GM19468 (cell line): ENCODE results near the gene POLDIP2.

ENCODE experiments used
- ATAC-seq: cut with Tn5 transposase; IDR thresholded peaks from one replicate; pipeline ENCODE4 v1.9.1; 2021; ENCODE audit warnings: mild to moderate bottlenecking, moderate library complexity, moderate number of reproducible peaks; ENCODE audit not compliant: unreplicated experiment; ENCODE audit errors: extremely low read depth

POLDIP2 gene

GRCh38 chr17:28368306-28368831, 11.0 kb upstream of the POLDIP2 start:
- no peak for ATAC-seq

GRCh38 chr17:28367641-28368305, 10.4 kb upstream of the POLDIP2 start:
- ATAC-seq = no peak

GRCh38 chr17:28366605-28367004, 9.3 kb upstream of the POLDIP2 start:
- no peak for ATAC-seq

GRCh38 chr17:28365487-28365886, 8.2 kb upstream of the POLDIP2 start:
- no peak for ATAC-seq

- ATAC-seq = no peak
Observed at GRCh38 chr17:28364665-28365363, 7.5 kb upstream of the POLDIP2 start, which contains the start of gene SEBOX. SEBOX (minus strand) TSS chr17:28365199; CDS start chr17:28365151, 48 bp downstream.

- ATAC-seq = no peak
Observed at GRCh38 chr17:28363776-28364650, 6.7 kb upstream of the POLDIP2 start.

- ATAC-seq = no peak
Observed at GRCh38 chr17:28363186-28363585, 5.9 kb upstream of the POLDIP2 start.

- no peak for ATAC-seq
Observed at GRCh38 chr17:28357901-28358197, 522 bp upstream of the POLDIP2 start.

- ATAC-seq = no peak
Observed at GRCh38 chr17:28350271-28350670, 7.1 kb downstream of the POLDIP2 start.

- no peak for ATAC-seq
Observed at GRCh38 chr17:28348979-28349378, 8.3 kb downstream of the POLDIP2 start.

- no peak for ATAC-seq
Observed at GRCh38 chr17:28347261-28347891, 10.0 kb downstream of the POLDIP2 start.

GRCh38 chr17:28346746-28347246, 10.5 kb downstream of the POLDIP2 start:
- ATAC-seq = no peak

GRCh38 chr17:28346199-28346580, 11.1 kb downstream of the POLDIP2 start:
- no peak for ATAC-seq

GRCh38 chr17:28345419-28346198, 11.7 kb downstream of the POLDIP2 start:
- ATAC-seq = no peak

GRCh38 chr17:28344435-28344901, 12.9 kb downstream of the POLDIP2 start:
- ATAC-seq = no peak

GRCh38 chr17:28344011-28344410, 13.3 kb downstream of the POLDIP2 start:
- ATAC-seq = no peak

- ATAC-seq = no peak
Observed at GRCh38 chr17:28343491-28343932, 13.8 kb downstream of the POLDIP2 start.

- no peak for ATAC-seq
Observed at GRCh38 chr17:28342313-28342712, 15.0 kb downstream of the POLDIP2 start.

- ATAC-seq = no peak
Observed at GRCh38 chr17:28341516-28341915, 15.8 kb downstream of the POLDIP2 start.
